GM18861 (cell line): ENCODE results near the gene PAK3.

Experiments used
- ATAC-seq: cut with Tn5 transposase; IDR thresholded peaks from one replicate; pipeline ENCODE4 v1.9.1; 2021; ENCODE audit not compliant: unreplicated experiment

Gene PAK3

GRCh38 chrX:111129921-111130320, 33.9 kb downstream of the PAK3 start:
- no peak for ATAC-seq

GRCh38 chrX:111131572-111131971, 35.6 kb downstream of the PAK3 start:
- no peak for ATAC-seq

- ATAC-seq, result no peak
These were observed 37.4 kb downstream of the PAK3 start for GRCh38 chrX:111133389-111133788.

GRCh38 chrX:111145878-111146277, 49.9 kb downstream of the PAK3 start:
- ATAC-seq, result no peak

GRCh38 chrX:111151764-111152163, 55.8 kb downstream of the PAK3 start:
- ATAC-seq, result no peak

GRCh38 chrX:111159232-111159631, 63.2 kb downstream of the PAK3 start:
- ATAC-seq, result no peak

- no peak for ATAC-seq
These were observed 68.7 kb downstream of the PAK3 start for GRCh38 chrX:111164728-111165127.

- no peak for ATAC-seq
These were observed 69.9 kb downstream of the PAK3 start for GRCh38 chrX:111165902-111166301.

- no peak for ATAC-seq
These were observed 71.3 kb downstream of the PAK3 start for GRCh38 chrX:111167334-111167733.

- ATAC-seq, result no peak
These were observed 72.3 kb downstream of the PAK3 start for GRCh38 chrX:111168314-111168713.

GRCh38 chrX:111169141-111169540, 73.2 kb downstream of the PAK3 start:
- no peak for ATAC-seq

- no peak for ATAC-seq
These were observed 74.0 kb downstream of the PAK3 start for GRCh38 chrX:111170017-111170416.

- no peak for ATAC-seq
These were observed 84.8 kb downstream of the PAK3 start for GRCh38 chrX:111180750-111181240.

GRCh38 chrX:111181951-111182350, 86.0 kb downstream of the PAK3 start:
- no peak for ATAC-seq

GRCh38 chrX:111182997-111183396, 87.0 kb downstream of the PAK3 start:
- no peak for ATAC-seq

GRCh38 chrX:111191598-111191997, 95.6 kb downstream of the PAK3 start:
- no peak for ATAC-seq

GRCh38 chrX:111199505-111199904, 103.5 kb downstream of the PAK3 start:
- no peak for ATAC-seq

GRCh38 chrX:111200327-111200726, 104.3 kb downstream of the PAK3 start:
- ATAC-seq, result no peak

- ATAC-seq, result no peak
These were observed 111.9 kb downstream of the PAK3 start for GRCh38 chrX:111207851-111208250.

GRCh38 chrX:111216293-111216801, 120.4 kb downstream of the PAK3 start:
- no peak for ATAC-seq

- ATAC-seq, result no peak
These were observed 148.3 kb downstream of the PAK3 start for GRCh38 chrX:111244235-111244750.

- ATAC-seq, result no peak
These were observed 159.1 kb downstream of the PAK3 start for GRCh38 chrX:111254896-111255693.
